GM12891 (cell line): ENCODE data around the gene C9orf43.
A peak's percentile ranks its signal among the peaks of the same experiment; 100 is the strongest.
"Not testable (repeated sequence)": the region's sequence is repeated elsewhere in the genome, so short reads cannot be mapped to it uniquely, and the experiment has no call there.

Source experiments
- DNase-seq: peaks from one replicate; pipeline ENCODE4 v3.0.0; 2011; ENCODE audit warnings: low spot score; ENCODE audit not compliant: insufficient read length
- FAIRE-seq: peaks from 2 replicates; lab custom pipeline; 2011; peaks lifted over from hg19 to GRCh38; lab: Jason Lieb, UNC
- PAX5 ChIP-seq: IDR thresholded peaks from 2 replicates; pipeline ENCODE4 v1.6.1; 2011; ENCODE audit warnings: low read length, moderate library complexity, mild to moderate bottlenecking; ENCODE audit not compliant: insufficient read depth, severe bottlenecking
- POLR2A ChIP-seq: IDR thresholded peaks from 2 replicates; pipeline ENCODE4 v1.6.1; 2011; ENCODE audit warnings: low read depth, low read length, control low read depth
- POLR2AphosphoS5 ChIP-seq: IDR thresholded peaks from 2 replicates; pipeline ENCODE4 v1.6.1; 2011; ENCODE audit warnings: low read depth, low read length, control low read depth
- POU2F2 ChIP-seq: IDR thresholded peaks from 2 replicates; pipeline ENCODE4 v1.6.1; 2011; ENCODE audit warnings: low read depth, mild to moderate bottlenecking, control low read depth, low read length, moderate library complexity
- SPI1 ChIP-seq: IDR thresholded peaks from 2 replicates; pipeline ENCODE4 v1.6.1; 2011; ENCODE audit warnings: low read depth, low read length, control low read depth
- TAF1 ChIP-seq: IDR thresholded peaks from 2 replicates; pipeline ENCODE4 v1.6.1; 2011; ENCODE audit warnings: low read depth, low read length, control low read depth

The C9orf43 gene

GRCh38 chr9:113372059-113372458, 38.5 kb upstream of the C9orf43 start:
- no peak for TF ChIP-seq SPI1
- TF ChIP-seq PAX5, result no peak
- TF ChIP-seq POU2F2, result no peak
- TF ChIP-seq TAF1, result no peak
- TF ChIP-seq POLR2AphosphoS5, result no peak
- no peak for TF ChIP-seq POLR2A
- DNase-seq, result no peak
- no peak for FAIRE-seq

GRCh38 chr9:113373256-113373655, 37.3 kb upstream of the C9orf43 start:
- FAIRE-seq (no peak), DNase-seq (no peak)
- TF ChIP-seq PAX5 (no peak), POU2F2 (peak; percentile 18; the same call in 1 of the 2 replicates)

- no peak for TF ChIP-seq POLR2AphosphoS5
- no peak for TF ChIP-seq POU2F2
- TF ChIP-seq TAF1, result no peak
- no peak for TF ChIP-seq SPI1
- no peak for TF ChIP-seq PAX5
- no peak for TF ChIP-seq POLR2A
- DNase-seq, result no peak
- FAIRE-seq, result no peak
Measured at GRCh38 chr9:113373676-113374392, 36.7 kb upstream of the C9orf43 start.

- FAIRE-seq (no peak), DNase-seq (no peak)
- TF ChIP-seq PAX5 (no peak), POLR2A (no peak), SPI1 (no peak), TAF1 (no peak), POU2F2 (no peak), POLR2AphosphoS5 (no peak)
Measured at GRCh38 chr9:113375057-113376023, 35.2 kb upstream of the C9orf43 start.

- FAIRE-seq (peak; percentile 85), DNase-seq (peak; percentile 94)
- TF ChIP-seq PAX5, result no peak
- TF ChIP-seq POU2F2, result no peak
- TF ChIP-seq POLR2A, result peak; percentile 43; the same call in 1 of the 2 replicates
- TF ChIP-seq TAF1, result 0 out of 2 replicates have a peak, but pooled peaks have one; percentile 15
- peak; percentile 54; the same call in 1 of the 2 replicates for TF ChIP-seq POLR2AphosphoS5
- no peak for TF ChIP-seq SPI1
Measured at GRCh38 chr9:113376634-113377567, 33.6 kb upstream of the C9orf43 start, which contains the start of gene HDHD3. Gene HDHD3 (minus strand): TSS chr9:113376986. CDS start chr9:113374354, 2,632 bp downstream.

GRCh38 chr9:113379094-113379828, 31.3 kb upstream of the C9orf43 start:
- FAIRE-seq, DNase-seq: not testable (repeated sequence)

GRCh38 chr9:113379829-113380210, 30.7 kb upstream of the C9orf43 start:
- DNase-seq, FAIRE-seq: not testable (repeated sequence)

GRCh38 chr9:113380869-113381378, 29.6 kb upstream of the C9orf43 start:
- TF ChIP-seq TAF1 (no peak), SPI1 (no peak), POLR2A (no peak), PAX5 (no peak), POU2F2 (no peak), POLR2AphosphoS5 (no peak)
- DNase-seq (no peak), FAIRE-seq (no peak)

- FAIRE-seq, DNase-seq: not testable (repeated sequence)
Measured at GRCh38 chr9:113381441-113381840, 29.1 kb upstream of the C9orf43 start.
